SK-N-MC (cell line): ENCODE data around the gene DNAJC21.

ENCODE experiments used
- EZH2 ChIP-seq: fragments of 200-600 bp; sonication (generic); IDR thresholded peaks from one replicate; pipeline ENCODE4 v1.6.1; 2017; ENCODE audit warnings: antibody characterized with exemption
- POLR2AphosphoS5 ChIP-seq: IDR thresholded peaks from 2 replicates; pipeline ENCODE4 v1.6.1; 2012; ENCODE audit warnings: mild to moderate bottlenecking, low read depth, low read length, borderline replicate concordance

- TF ChIP-seq POLR2AphosphoS5 (no peak), EZH2 (no peak)
These were observed 13.5 kb upstream of the DNAJC21 start for GRCh38 chr5:34915856-34916192.
